ENCODE results near the gene RNGTT.

GRCh38 chr6:88616380-88616779 lies 347.0 kb downstream of the RNGTT start:
- TF ChIP-seq EZH2phosphoT487 (IDR thresholded peaks at IDR 0.05; ENCODE audit: insufficient read depth, low read depth) = no peak
- no peak for TF ChIP-seq EZH2 (IDR thresholded peaks at IDR 0.05; ENCODE audit: insufficient read depth, poor library complexity, severe bottlenecking)
